Measurements from ENCODE around the gene KIRREL3.
"Not testable (repeated sequence)": the region's sequence is repeated elsewhere in the genome, so short reads cannot be mapped to it uniquely, and the experiment has no call there.

Gene KIRREL3

GRCh38 chr11:126398721-126399120 lies 601.8 kb downstream of the KIRREL3 start:
- Histone ChIP-seq H3K4me3 (replicated peaks; ENCODE audit: insufficient read depth, low read length) (no peak overlapping the region), H3K27ac (replicated peaks) (no peak overlapping the region), H3K27me3 (ENCODE audit: insufficient read depth, poor library complexity, severe bottlenecking) (no peaks in the 10 kb centered on the region)
- no peak for DNase-seq (ENCODE audit: low read depth in 1 of 2, low spot score in 1 of 2)
- TF ChIP-seq POLR2AphosphoS5 (IDR thresholded peaks at IDR 0.05; ENCODE audit: low read depth) (no peak; the same call in 1 of the 2 replicates), SPI1 (IDR thresholded peaks at IDR 0.05; ENCODE audit: borderline replicate concordance, low read depth) (no peak), CTCF (IDR thresholded peaks at IDR 0.05; ENCODE audit: insufficient read depth, low read length) (no peak), REST (IDR thresholded peaks at IDR 0.05; ENCODE audit: insufficient replicate concordance, low read depth) (no peak), GABPA (IDR thresholded peaks at IDR 0.05; ENCODE audit: low read depth) (no peak)

GRCh38 chr11:126398296-126398695 lies 602.3 kb downstream of the KIRREL3 start:
- H3K27me3 ChIP-seq (ENCODE audit: insufficient read depth, poor library complexity, severe bottlenecking), result no peaks in the 10 kb centered on the region
- H3K27ac ChIP-seq (replicated peaks), result no peak overlapping the region
- no peak for DNase-seq (ENCODE audit: low read depth in 1 of 2, low spot score in 1 of 2)
- no peak overlapping the region for H3K4me3 ChIP-seq (replicated peaks; ENCODE audit: insufficient read depth, low read length)
- TF ChIP-seq REST (IDR thresholded peaks at IDR 0.05; ENCODE audit: insufficient replicate concordance, low read depth), result no peak
- no peak for TF ChIP-seq CTCF (IDR thresholded peaks at IDR 0.05; ENCODE audit: insufficient read depth, low read length)
- no peak for TF ChIP-seq POLR2AphosphoS5 (IDR thresholded peaks at IDR 0.05; ENCODE audit: low read depth)
- no peak for TF ChIP-seq SPI1 (IDR thresholded peaks at IDR 0.05; ENCODE audit: borderline replicate concordance, low read depth)
- TF ChIP-seq GABPA (IDR thresholded peaks at IDR 0.05; ENCODE audit: low read depth), result no peak

- Histone ChIP-seq H3K27ac (replicated peaks) (no peak overlapping the region), H3K4me3 (replicated peaks; ENCODE audit: insufficient read depth, low read length) (no peak overlapping the region), H3K27me3 (ENCODE audit: insufficient read depth, poor library complexity, severe bottlenecking) (no peaks in the 10 kb centered on the region)
- DNase-seq (ENCODE audit: low read depth in 1 of 2, low spot score in 1 of 2), result no peak
- TF ChIP-seq REST (IDR thresholded peaks at IDR 0.05; ENCODE audit: insufficient replicate concordance, low read depth) (no peak), CTCF (IDR thresholded peaks at IDR 0.05; ENCODE audit: insufficient read depth, low read length) (no peak), SPI1 (IDR thresholded peaks at IDR 0.05; ENCODE audit: borderline replicate concordance, low read depth) (no peak), GABPA (IDR thresholded peaks at IDR 0.05; ENCODE audit: low read depth) (no peak), POLR2AphosphoS5 (IDR thresholded peaks at IDR 0.05; ENCODE audit: low read depth) (no peak)
These were observed 603.6 kb downstream of the KIRREL3 start for GRCh38 chr11:126396965-126397364.

- H3K27ac ChIP-seq (replicated peaks); H3K27me3 ChIP-seq (ENCODE audit: insufficient read depth, poor library complexity, severe bottlenecking); H3K4me3 ChIP-seq (replicated peaks; ENCODE audit: insufficient read depth, low read length); DNase-seq (ENCODE audit: low read depth in 1 of 2, low spot score in 1 of 2): not testable (repeated sequence)
These were observed 604.3 kb downstream of the KIRREL3 start for GRCh38 chr11:126396266-126396665.

GRCh38 chr11:126395784-126396183 lies 604.8 kb downstream of the KIRREL3 start:
- not testable (repeated sequence) for H3K27ac ChIP-seq (replicated peaks); H3K27me3 ChIP-seq (ENCODE audit: insufficient read depth, poor library complexity, severe bottlenecking); H3K4me3 ChIP-seq (replicated peaks; ENCODE audit: insufficient read depth, low read length); DNase-seq (ENCODE audit: low read depth in 1 of 2, low spot score in 1 of 2)

GRCh38 chr11:126394634-126395072 lies 605.9 kb downstream of the KIRREL3 start:
- peak overlapping the region; percentile 80 for H3K27ac ChIP-seq (replicated peaks)
- not testable (repeated sequence) for DNase-seq (ENCODE audit: low read depth in 1 of 2, low spot score in 1 of 2); H3K27me3 ChIP-seq (ENCODE audit: insufficient read depth, poor library complexity, severe bottlenecking); H3K4me3 ChIP-seq (replicated peaks; ENCODE audit: insufficient read depth, low read length)

Data from HL-60 (cell line).